Tibial nerve (tissue), 4 donors: ENCODE data around the gene TECPR1.

Experiments used
- CTCF ChIP-seq, 5 experiments: fragments of 200-600 bp in 3 of 5; fragments of 450-650 bp in 2 of 5; sonication (generic) in 3 of 5; IDR thresholded peaks; one replicate each; pipeline ENCODE4 v1.5.1; 2016 to 2019; ENCODE audit warnings: antibody characterized with exemption in 5 of 5, mild to moderate bottlenecking in 3 of 5, moderate library complexity in 2 of 5
- EP300 ChIP-seq, 2 donors: sonication (generic); formaldehyde crosslinking; IDR thresholded peaks; one replicate each; pipeline ENCODE4 v1.6.1; 2017; ENCODE audit warnings: antibody characterized with exemption in 2 of 2, mild to moderate bottlenecking in 1 of 2
- POLR2A ChIP-seq, 2 donors: fragments of 450-650 bp; IDR thresholded peaks; one replicate each; pipeline ENCODE4 v1.6.1; 2017; ENCODE audit warnings: antibody characterized with exemption in 2 of 2, mild to moderate bottlenecking in 2 of 2, moderate library complexity in 2 of 2

GRCh38 chr7:98178762-98179490, 73.1 kb downstream of the TECPR1 start:
- TF ChIP-seq CTCF (IDR thresholded peaks at IDR 0.05) (no peak), EP300 (IDR thresholded peaks at IDR 0.05) (no peak), POLR2A (IDR thresholded peaks at IDR 0.05) (no peak)
